B cell (primary cell): Measurements from ENCODE around the gene ALS2CL. TPM values are rescaled to one million over a fixed set of nuclear protein-coding genes. Genes with fewer than 3 reads are reported as not detected.

Source experiments
- ATAC-seq: fragments of 200-7000 bp; cut with Tn5 transposase; one replicate; pipeline ENCODE4 v1.10.0; 2021; ENCODE audit warnings: low read depth, mild to moderate bottlenecking, moderate number of reproducible peaks, moderate library complexity
- CTCF ChIA-PET: fragments of 350-600 bp; sonication (Branson Sonifier 250); formaldehyde crosslinking; loops from one replicate; lab custom pipeline; 2021; ENCODE audit warnings: antibody characterized with exemption, inconsistent platforms; lab: Charles Lee
- POLR2A ChIA-PET: fragments of 350-600 bp; sonication (Branson Sonifier 250); formaldehyde crosslinking; loops from one replicate; lab custom pipeline; 2021; ENCODE audit warnings: antibody characterized with exemption; lab: Charles Lee
- DNase-seq: peaks from one replicate; pipeline ENCODE4 v3.0.0; 2013
- H2AFZ ChIP-seq: 2 replicates; pipeline ENCODE4 v1.6.1; 2012; ENCODE audit warnings: mild to moderate bottlenecking, low read depth, low read length; ENCODE audit not compliant: insufficient read depth, poor library complexity, severe bottlenecking
- H3K27ac ChIP-seq, 2 donors: 1 replicate in 1 of 2; 2 replicates in 1 of 2; pipeline ENCODE4 v1.5.1; 2012 to 2013; ENCODE audit warnings: low read length in 2 of 2, mild to moderate bottlenecking in 2 of 2, moderate library complexity in 1 of 2
- H3K27me3 ChIP-seq, 4 experiments: fragments of 200-600 bp in 1 of 4; sonication (generic) in 1 of 4; replicated peaks in 1 of 4; 1 replicate in 2 of 4; 2 replicates in 2 of 4; pipeline versions ENCODE4 v1.6.1 to v1.7.0; 2013 to 2016; ENCODE audit warnings: low read length in 3 of 4, mild to moderate bottlenecking in 2 of 4, mixed read lengths in 1 of 4, moderate library complexity in 1 of 4; ENCODE audit not compliant: insufficient read depth in 4 of 4, control insufficient read depth in 3 of 4; ENCODE audit errors: control extremely low read depth in 1 of 4
- H3K36me3 ChIP-seq, 2 experiments: replicated peaks in 1 of 2; 1 replicate in 1 of 2; 2 replicates in 1 of 2; pipeline versions ENCODE4 v1.6.1 to v1.7.1; 2013; ENCODE audit warnings: low read length in 1 of 2; ENCODE audit not compliant: insufficient read depth in 2 of 2, control insufficient read depth in 1 of 2; ENCODE audit errors: control extremely low read depth in 1 of 2, extremely low read depth in 1 of 2
- H3K4me1 ChIP-seq, 2 donors: fragments of 200-600 bp in 1 of 2; sonication (generic) in 1 of 2; 1 replicate in 1 of 2; 2 replicates in 1 of 2; pipeline versions ENCODE4 v1.5.1 to v1.6.1; 2013 to 2017; ENCODE audit warnings: low read length in 2 of 2; ENCODE audit not compliant: control insufficient read depth in 2 of 2, insufficient read depth in 2 of 2
- H3K4me2 ChIP-seq: replicated peaks from 2 replicates; pipeline ENCODE3; 2012; ENCODE audit warnings: mild to moderate bottlenecking, low read depth, low read length; ENCODE audit not compliant: poor library complexity, severe bottlenecking
- H3K4me3 ChIP-seq, 5 experiments: fragments of 200-600 bp in 1 of 5; sonication (generic) in 1 of 5; 1 replicate in 3 of 5; 2 replicates in 2 of 5; pipeline versions ENCODE4 v1.5.1 to v1.7.0; 2011 to 2016; ENCODE audit warnings: low read length in 4 of 5, mild to moderate bottlenecking in 4 of 5, low read depth in 2 of 5, control low read depth in 1 of 5, moderate library complexity in 1 of 5; ENCODE audit not compliant: insufficient read depth in 1 of 5; ENCODE audit errors: control extremely low read depth in 1 of 5, extremely low read depth in 1 of 5
- H3K79me2 ChIP-seq: fragments of 200-600 bp; sonication (generic); one replicate; pipeline ENCODE4 v1.6.0; 2016; ENCODE audit warnings: low read length; ENCODE audit not compliant: control insufficient read depth, insufficient read depth
- H3K9ac ChIP-seq: fragments of 200-600 bp; sonication (generic); 2 replicates; pipeline ENCODE4 v1.6.1; 2017; ENCODE audit warnings: mild to moderate bottlenecking, low read length, moderate library complexity
- H3K9me3 ChIP-seq, 3 donors: one replicate each; pipeline versions ENCODE4 v1.6.1 to v1.7.1; 2013; ENCODE audit warnings: low read length in 2 of 3; ENCODE audit not compliant: control insufficient read depth in 2 of 3, insufficient read depth in 1 of 3; ENCODE audit errors: control extremely low read depth in 1 of 3
- H4K20me1 ChIP-seq: 2 replicates; pipeline ENCODE4 v1.6.0; 2012; ENCODE audit warnings: mild to moderate bottlenecking, low read length; ENCODE audit not compliant: insufficient read depth, control insufficient read depth, poor library complexity, severe bottlenecking
- H3K27ac Mint-ChIP-seq: one replicate; pipeline ENCODE4 v1.8.0; 2021; ENCODE audit warnings: mixed read lengths
- H3K27me3 Mint-ChIP-seq: one replicate; pipeline ENCODE4 v1.8.0; 2021; ENCODE audit warnings: mixed read lengths
- H3K4me1 Mint-ChIP-seq: one replicate; pipeline ENCODE4 v1.8.0; 2021; ENCODE audit warnings: mixed read lengths
- H3K4me3 Mint-ChIP-seq: one replicate; pipeline ENCODE4 v1.8.0; 2021; ENCODE audit warnings: mixed read lengths
- H3K9me3 Mint-ChIP-seq: one replicate; pipeline ENCODE4 v1.8.0; 2022; ENCODE audit warnings: mixed read lengths; ENCODE audit not compliant: insufficient read depth
- EZH2 ChIP-seq: IDR thresholded peaks from 2 replicates; pipeline ENCODE4 v1.6.1; 2012; ENCODE audit warnings: borderline replicate concordance, low read depth, mild to moderate bottlenecking, moderate library complexity, low read length; ENCODE audit not compliant: insufficient read depth, poor library complexity, severe bottlenecking
- WGBS: methylation state at CpG from one replicate; pipeline ENCODE4 v1.1.5; 2013; ENCODE audit warnings: missing lambda C conversion rate; ENCODE audit not compliant: insufficient coverage; 5-methylcytosine and 5-hydroxymethylcytosine counted together
- intact Hi-C: fragments of 100-400 bp; cut with micrococcal nuclease; formaldehyde crosslinking; loops from one replicate; pipeline ENCODE4 v1.10.0; 2022
- polyA plus RNA-seq: library from polyadenylated mRNA; depleted of rRNA; stranded (reverse); fragments of >200 nt; gene quantifications from 2 replicates; pipeline ENCODE4 v1.2.3, GENCODE V29; 2012
- total RNA-seq, 2 donors: library from RNA; stranded (reverse); fragments of 120-200 nt in 1 of 2; gene quantifications; 1 replicate in 1 of 2; 2 replicates in 1 of 2; pipeline versions ENCODE4 v1.2.3 to v1.2.4, GENCODE V29; 2013 to 2022
- TF ChIP-seq, protein P1 (sequence below): fragments of 200-600 bp; IDR thresholded peaks from one replicate; pipeline ENCODE4 v1.8.0; 2022; ENCODE audit warnings: antibody characterized with exemption, mild to moderate bottlenecking

The ALS2CL gene
- total and polyA plus RNA-seq, 2 donors (not counting 1 experiment from before 2014, with no cell fraction given), result 0.22 to 0.30 TPM

- intact Hi-C loops, result no loop called here
- Histone ChIP-seq H4K20me1 (no peaks in the 10 kb centered on the region), H3K4me2 (no peak overlapping the region), H3K79me2 (no peaks in the 10 kb centered on the region), H3K9me3 (peaks cover 0 to 5% (median 4%) of the 10 kb centered on the region in 3 donors), H3K4me3 (no peak overlapping the region), H3K36me3 (no peaks in the 10 kb centered on the region), H2AFZ (no peak overlapping the region), H3K9ac (no peak overlapping the region), H3K4me1 (no peaks in the 10 kb centered on the region), H3K27ac (no peak overlapping the region), H3K27me3 (peaks cover 0 to 3% (median 0%) of the 10 kb centered on the region in 4 experiments)
- ATAC-seq (no peak), DNase-seq (no peak)
- H3K9me3 Mint-ChIP-seq, result peaks cover 11% of the 10 kb centered on the region
- TF ChIP-seq, protein P1, sequence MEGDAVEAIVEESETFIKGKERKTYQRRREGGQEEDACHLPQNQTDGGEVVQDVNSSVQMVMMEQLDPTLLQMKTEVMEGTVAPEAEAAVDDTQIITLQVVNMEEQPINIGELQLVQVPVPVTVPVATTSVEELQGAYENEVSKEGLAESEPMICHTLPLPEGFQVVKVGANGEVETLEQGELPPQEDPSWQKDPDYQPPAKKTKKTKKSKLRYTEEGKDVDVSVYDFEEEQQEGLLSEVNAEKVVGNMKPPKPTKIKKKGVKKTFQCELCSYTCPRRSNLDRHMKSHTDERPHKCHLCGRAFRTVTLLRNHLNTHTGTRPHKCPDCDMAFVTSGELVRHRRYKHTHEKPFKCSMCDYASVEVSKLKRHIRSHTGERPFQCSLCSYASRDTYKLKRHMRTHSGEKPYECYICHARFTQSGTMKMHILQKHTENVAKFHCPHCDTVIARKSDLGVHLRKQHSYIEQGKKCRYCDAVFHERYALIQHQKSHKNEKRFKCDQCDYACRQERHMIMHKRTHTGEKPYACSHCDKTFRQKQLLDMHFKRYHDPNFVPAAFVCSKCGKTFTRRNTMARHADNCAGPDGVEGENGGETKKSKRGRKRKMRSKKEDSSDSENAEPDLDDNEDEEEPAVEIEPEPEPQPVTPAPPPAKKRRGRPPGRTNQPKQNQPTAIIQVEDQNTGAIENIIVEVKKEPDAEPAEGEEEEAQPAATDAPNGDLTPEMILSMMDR, result no peak
- TF ChIP-seq EZH2, result no peak
- no peak overlapping the region for H3K4me3 Mint-ChIP-seq
- 65% methylated on average over 4 of the region's 6 CpGs for WGBS
- H3K4me1 Mint-ChIP-seq, result peaks cover 10% of the 10 kb centered on the region
- ChIA-PET POLR2A (no interaction called here), CTCF (no interaction called here)
- H3K27ac Mint-ChIP-seq, result no peak overlapping the region
- peaks cover 24% of the 10 kb centered on the region for H3K27me3 Mint-ChIP-seq
Observed at GRCh38 chr3:46655271-46655670, 38.2 kb downstream of the ALS2CL start.

DNA sequence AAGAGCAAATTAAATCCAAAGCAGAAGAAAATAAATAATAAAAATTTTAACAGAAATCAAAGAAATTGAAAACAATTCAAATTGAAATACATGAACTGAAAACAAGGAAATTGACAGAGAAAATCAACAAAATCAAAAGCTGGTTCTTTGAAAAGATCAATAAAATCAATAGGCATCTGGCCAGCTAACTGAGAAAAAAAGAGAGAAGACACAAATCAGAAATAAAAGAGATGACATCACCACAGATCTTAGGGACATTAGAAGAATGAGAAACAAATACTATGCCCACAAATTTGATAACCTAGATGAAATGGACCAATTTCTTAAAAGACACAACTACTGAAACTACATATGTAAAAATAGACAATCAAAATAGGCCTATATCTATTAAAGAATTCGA lies 42.4 kb downstream of the ALS2CL start:
- TF ChIP-seq EZH2, result no peak
- TF ChIP-seq, protein P1, result no peak
- WGBS, result no CpG with 5 or more reads among the region's 1 CpG
- H3K4me3 Mint-ChIP-seq, result no peak overlapping the region
- ATAC-seq, result no peak
- no peaks in the 10 kb centered on the region for H3K79me2 ChIP-seq
- ChIA-PET POLR2A (no interaction called here), CTCF (interaction anchor here (0.9 kb wide), 1 partner anchor 165 kb away, joined by 3 read pairs; no protein-coding TSS in a partner anchor)
- no peaks in the 10 kb centered on the region for H4K20me1 ChIP-seq
- no peak overlapping the region for H3K4me2 ChIP-seq
- peaks cover 8% of the 10 kb centered on the region for H3K4me1 Mint-ChIP-seq
- H3K9me3 ChIP-seq, result peaks cover 0 to 5% (median 4%) of the 10 kb centered on the region in 3 donors
- no peak overlapping the region for H3K9ac ChIP-seq
- H3K9me3 Mint-ChIP-seq, result peaks cover 11% of the 10 kb centered on the region
- H3K27ac Mint-ChIP-seq, result no peak overlapping the region
- H3K27me3 Mint-ChIP-seq, result peaks cover 44% of the 10 kb centered on the region
- intact Hi-C loops, result no loop called here
- H3K27me3 ChIP-seq, result peaks cover 0 to 3% (median 0%) of the 10 kb centered on the region in 4 experiments
- no peaks in the 10 kb centered on the region for H3K4me1 ChIP-seq
- H2AFZ ChIP-seq, result no peak overlapping the region
- H3K27ac ChIP-seq, result no peak overlapping the region
- H3K4me3 ChIP-seq, result no peak overlapping the region
- no peak for DNase-seq
- H3K36me3 ChIP-seq, result no peaks in the 10 kb centered on the region
